Measurements from ENCODE around the gene SOWAHC. TPM values are rescaled to one million over a fixed set of nuclear protein-coding genes. Genes with fewer than 3 reads are reported as not detected.

The SOWAHC gene
- total and polyA plus RNA-seq, 2 of the 13 experiments (the other 11 are each of a cell fraction or from before 2014, with no cell fraction given) = 21.2 to 22.5 TPM

- TF ChIP-seq AFF4 (CRISPR knock-in tag; IDR thresholded peaks at IDR 0.05) (no peak), ARID2 (CRISPR knock-in tag; IDR thresholded peaks at IDR 0.05; ENCODE audit: borderline replicate concordance) (no peak), TFDP2 (CRISPR knock-in tag; IDR thresholded peaks at IDR 0.05) (peak; percentile 22; the same call in 1 of the 2 replicates), CREBL2 (CRISPR knock-in tag; IDR thresholded peaks at IDR 0.05; ENCODE audit: borderline replicate concordance) (no peak), ZNF10 (CRISPR knock-in tag; IDR thresholded peaks at IDR 0.05; ENCODE audit: borderline replicate concordance, low read depth) (no peak), ZNF574 (CRISPR knock-in tag; IDR thresholded peaks at IDR 0.05) (peak; percentile 38; the same call in 1 of the 2 replicates), ZNF260 (CRISPR knock-in tag; IDR thresholded peaks at IDR 0.05; ENCODE audit: borderline replicate concordance, low read depth) (no peak), POLR2AphosphoS5 (IDR thresholded peaks at IDR 0.05; ENCODE audit: low read depth, low read length) (no peak; the same call in 1 of the 2 replicates), TBX3 (IDR thresholded peaks at IDR 0.05; ENCODE audit: borderline replicate concordance) (0 out of 2 replicates have a peak, but pooled peaks have one; percentile 32), MIER3 (CRISPR knock-in tag; IDR thresholded peaks at IDR 0.05; ENCODE audit: borderline replicate concordance) (peak; percentile 68; the same call in 1 of the 2 replicates), PBX2 (CRISPR knock-in tag; IDR thresholded peaks at IDR 0.05) (no peak), SNAI1 (CRISPR knock-in tag; IDR thresholded peaks at IDR 0.05; ENCODE audit: borderline replicate concordance) (no peak), ERF (CRISPR knock-in tag; IDR thresholded peaks at IDR 0.05) (peak; percentile 61; the same call in 1 of the 2 replicates), BATF2 (CRISPR knock-in tag; IDR thresholded peaks at IDR 0.05) (no peak), KDM5B (CRISPR knock-in tag; IDR thresholded peaks at IDR 0.05; ENCODE audit: borderline replicate concordance) (no peak), ZMAT5 (CRISPR knock-in tag; IDR thresholded peaks at IDR 0.05; ENCODE audit: borderline replicate concordance, low read depth) (no peak)
Measured at GRCh38 chr2:109630441-109631430, 16.6 kb downstream of the SOWAHC start (continued).
